ENCODE data around the gene RAB22A.

Gene RAB22A

GRCh38 chr20:58389324-58389967, 79.9 kb downstream of the RAB22A start:
- H3K9ac ChIP-seq (ENCODE audit: insufficient read length), result peak overlapping the region; percentile 98
- TF ChIP-seq FOXP2 (optimal IDR thresholded peaks at IDR 0.05; ENCODE audit: control extremely low read depth, extremely low read length, insufficient read depth) (no peak), EZH2 (IDR thresholded peaks at IDR 0.05) (no peak), POLR2AphosphoS5 (IDR thresholded peaks at IDR 0.05; ENCODE audit: borderline replicate concordance, low read depth, low read length) (no peak)
- H3K27ac ChIP-seq, result peak overlapping the region; percentile 87
- H3K4me3 ChIP-seq, result peak overlapping the region; percentile 98
- H3K9me3 ChIP-seq (ENCODE audit: low read depth, low read length), result no peaks in the 10 kb centered on the region
- peaks cover 37% of the 10 kb centered on the region for H3K36me3 ChIP-seq (ENCODE audit: insufficient read depth, low read length)
- no peak for DNase-seq (ENCODE audit: low read depth, low spot score)

DNA sequence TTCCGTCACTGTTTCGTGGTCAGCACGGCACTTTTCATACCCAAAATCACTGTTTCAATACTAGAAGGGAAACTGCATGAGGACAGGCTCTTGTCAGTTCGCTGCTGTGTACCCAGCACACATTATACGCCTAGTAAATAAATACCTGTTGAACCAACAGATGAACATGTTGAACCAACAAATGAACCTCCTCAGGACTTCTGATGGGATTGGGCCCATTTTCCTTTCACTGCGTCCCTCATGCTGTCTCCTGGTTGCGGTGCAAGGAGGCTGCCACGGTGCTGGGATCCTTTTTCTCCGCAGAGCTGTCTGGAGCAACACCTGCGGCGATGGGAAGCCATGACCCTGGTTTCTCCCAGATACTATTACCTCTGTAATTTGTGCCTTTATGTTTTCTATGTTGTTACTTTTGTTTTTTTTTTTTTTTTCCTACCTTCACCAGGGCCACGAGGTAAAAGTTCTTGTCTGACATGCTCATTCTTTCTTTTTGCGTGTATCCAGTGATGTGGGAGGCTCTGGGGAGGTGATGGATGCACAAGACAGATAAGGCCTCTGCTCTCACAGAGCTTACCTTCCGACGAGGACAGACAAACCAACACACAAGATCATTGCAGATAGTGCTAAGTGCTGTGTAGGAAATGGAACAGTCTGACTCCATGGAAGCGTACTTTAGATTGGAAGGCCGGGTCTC, 80.6 kb downstream of the RAB22A start:
- peak overlapping the region; percentile 98 for H3K9ac ChIP-seq (ENCODE audit: insufficient read length)
- no peak for DNase-seq (ENCODE audit: low read depth, low spot score)
- H3K4me3 ChIP-seq, result peak overlapping the region; percentile 98
- TF ChIP-seq POLR2AphosphoS5 (IDR thresholded peaks at IDR 0.05; ENCODE audit: borderline replicate concordance, low read depth, low read length), result no peak
- no peak for TF ChIP-seq FOXP2 (optimal IDR thresholded peaks at IDR 0.05; ENCODE audit: control extremely low read depth, extremely low read length, insufficient read depth)
- no peak for TF ChIP-seq EZH2 (IDR thresholded peaks at IDR 0.05)
- peaks cover 42% of the 10 kb centered on the region for H3K36me3 ChIP-seq (ENCODE audit: insufficient read depth, low read length)
- H3K27ac ChIP-seq, result peak overlapping the region; percentile 87; the same call in 1 of the 2 replicates
- no peaks in the 10 kb centered on the region for H3K9me3 ChIP-seq (ENCODE audit: low read depth, low read length)

DNA sequence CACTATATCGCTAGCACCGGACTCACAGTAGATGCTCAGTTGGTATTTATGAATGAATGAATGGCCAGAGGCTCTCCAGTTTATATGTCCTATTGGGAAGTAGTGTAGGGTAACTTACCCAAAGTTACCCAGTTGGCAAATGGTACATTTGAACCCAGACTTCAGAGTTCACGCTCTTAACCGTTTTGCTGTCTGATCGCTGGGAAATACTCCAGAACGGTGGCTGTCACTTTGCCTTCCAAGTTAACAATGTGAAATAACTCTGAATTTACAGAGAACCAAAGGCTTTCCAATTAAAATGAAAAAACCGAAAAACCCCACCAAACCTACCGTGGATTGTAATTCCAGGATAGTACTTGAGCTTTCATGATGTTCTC, 81.1 kb downstream of the RAB22A start:
- Histone ChIP-seq H3K9ac (ENCODE audit: insufficient read length) (peak overlapping the region; percentile 98), H3K27ac (no peak overlapping the region), H3K9me3 (ENCODE audit: low read depth, low read length) (no peaks in the 10 kb centered on the region), H3K36me3 (ENCODE audit: insufficient read depth, low read length) (peaks cover 46% of the 10 kb centered on the region), H3K4me3 (peak overlapping the region; percentile 98)
- TF ChIP-seq FOXP2 (optimal IDR thresholded peaks at IDR 0.05; ENCODE audit: control extremely low read depth, extremely low read length, insufficient read depth) (no peak), EZH2 (IDR thresholded peaks at IDR 0.05) (no peak), POLR2AphosphoS5 (IDR thresholded peaks at IDR 0.05; ENCODE audit: borderline replicate concordance, low read depth, low read length) (no peak)
- DNase-seq (ENCODE audit: low read depth, low spot score), result no peak

DNA sequence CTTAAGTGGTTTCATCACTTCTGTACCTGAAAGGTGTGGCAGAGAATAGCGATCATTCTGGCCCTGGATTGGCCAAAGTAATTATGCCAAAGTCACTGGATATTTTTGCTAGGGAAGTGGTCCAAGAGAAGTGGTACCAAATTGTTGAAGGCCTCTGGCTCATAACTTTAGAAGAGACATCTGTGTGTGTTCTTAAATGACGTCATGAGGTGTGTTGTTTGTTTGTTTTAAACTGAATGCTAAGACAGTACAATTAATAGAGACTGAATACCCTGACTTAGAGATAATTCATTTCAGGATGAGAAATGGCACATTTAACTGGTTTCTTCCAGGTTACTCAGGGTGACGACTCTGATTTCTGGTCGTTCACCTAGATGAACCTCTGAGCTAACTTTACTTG, 82.8 kb downstream of the RAB22A start:
- no peak overlapping the region for H3K27ac ChIP-seq
- TF ChIP-seq FOXP2 (optimal IDR thresholded peaks at IDR 0.05; ENCODE audit: control extremely low read depth, extremely low read length, insufficient read depth) (no peak), POLR2AphosphoS5 (IDR thresholded peaks at IDR 0.05; ENCODE audit: borderline replicate concordance, low read depth, low read length) (no peak), EZH2 (IDR thresholded peaks at IDR 0.05) (no peak)
- H3K36me3 ChIP-seq (ENCODE audit: insufficient read depth, low read length), result peaks cover 58% of the 10 kb centered on the region
- H3K4me3 ChIP-seq, result no peak overlapping the region
- no peak overlapping the region for H3K9ac ChIP-seq (ENCODE audit: insufficient read length)
- no peaks in the 10 kb centered on the region for H3K9me3 ChIP-seq (ENCODE audit: low read depth, low read length)
- no peak for DNase-seq (ENCODE audit: low read depth, low spot score)

- DNase-seq (ENCODE audit: low read depth, low spot score), result no peak
- no peak overlapping the region for H3K9ac ChIP-seq (ENCODE audit: insufficient read length)
Measured at GRCh38 chr20:58393299-58393698, 83.8 kb downstream of the RAB22A start.

GRCh38 chr20:58394801-58395200, 85.3 kb downstream of the RAB22A start:
- Histone ChIP-seq H3K27ac (peak overlapping the region; percentile 15; the same call in 1 of the 2 replicates), H3K4me3 (0 out of 2 replicates have a peak overlapping the region, but pooled peaks have one; percentile 18), H3K9me3 (ENCODE audit: low read depth, low read length) (no peaks in the 10 kb centered on the region), H3K36me3 (ENCODE audit: insufficient read depth, low read length) (peaks cover 66% of the 10 kb centered on the region), H3K9ac (ENCODE audit: insufficient read length) (no peak overlapping the region)
- no peak for TF ChIP-seq EZH2 (IDR thresholded peaks at IDR 0.05)
- no peak for TF ChIP-seq FOXP2 (optimal IDR thresholded peaks at IDR 0.05; ENCODE audit: control extremely low read depth, extremely low read length, insufficient read depth)
- TF ChIP-seq POLR2AphosphoS5 (IDR thresholded peaks at IDR 0.05; ENCODE audit: borderline replicate concordance, low read depth, low read length), result no peak
- DNase-seq (ENCODE audit: low read depth, low spot score), result no peak

More at GRCh38 chr20:58393299-58393698, 83.8 kb downstream of the RAB22A start:
- Histone ChIP-seq H3K4me3 (no peak overlapping the region), H3K27ac (no peak overlapping the region), H3K36me3 (ENCODE audit: insufficient read depth, low read length) (peaks cover 65% of the 10 kb centered on the region), H3K9me3 (ENCODE audit: low read depth, low read length) (no peaks in the 10 kb centered on the region)
- TF ChIP-seq POLR2AphosphoS5 (IDR thresholded peaks at IDR 0.05; ENCODE audit: borderline replicate concordance, low read depth, low read length) (no peak), FOXP2 (optimal IDR thresholded peaks at IDR 0.05; ENCODE audit: control extremely low read depth, extremely low read length, insufficient read depth) (no peak), EZH2 (IDR thresholded peaks at IDR 0.05) (no peak)

- no peak overlapping the region for H3K9ac ChIP-seq (ENCODE audit: insufficient read length)
- peaks cover 67% of the 10 kb centered on the region for H3K36me3 ChIP-seq (ENCODE audit: insufficient read depth, low read length)
- TF ChIP-seq FOXP2 (optimal IDR thresholded peaks at IDR 0.05; ENCODE audit: control extremely low read depth, extremely low read length, insufficient read depth) (no peak), EZH2 (IDR thresholded peaks at IDR 0.05) (no peak), POLR2AphosphoS5 (IDR thresholded peaks at IDR 0.05; ENCODE audit: borderline replicate concordance, low read depth, low read length) (no peak)
- no peak overlapping the region for H3K27ac ChIP-seq
- H3K9me3 ChIP-seq (ENCODE audit: low read depth, low read length), result no peaks in the 10 kb centered on the region
- no peak for DNase-seq (ENCODE audit: low read depth, low spot score)
- no peak overlapping the region for H3K4me3 ChIP-seq
Measured at GRCh38 chr20:58395604-58396003, 86.1 kb downstream of the RAB22A start.

- Histone ChIP-seq H3K9me3 (ENCODE audit: low read depth, low read length) (no peaks in the 10 kb centered on the region), H3K27ac (no peak overlapping the region), H3K36me3 (ENCODE audit: insufficient read depth, low read length) (peaks cover 49% of the 10 kb centered on the region), H3K4me3 (no peak overlapping the region), H3K9ac (ENCODE audit: insufficient read length) (no peak overlapping the region)
- DNase-seq (ENCODE audit: low read depth, low spot score), result no peak
- no peak for TF ChIP-seq EZH2 (IDR thresholded peaks at IDR 0.05)
- TF ChIP-seq FOXP2 (optimal IDR thresholded peaks at IDR 0.05; ENCODE audit: control extremely low read depth, extremely low read length, insufficient read depth), result no peak
Measured at GRCh38 chr20:58397429-58397828, 87.9 kb downstream of the RAB22A start.
